ENCODE measurements around the gene GRIPAP1.
"Not testable (repeated sequence)": the region's sequence is repeated elsewhere in the genome, so short reads cannot be mapped to it uniquely, and the experiment has no call there.

Gene GRIPAP1

GRCh38 chrX:48992341-48992740 is 9.7 kb downstream of the GRIPAP1 start:
- no peak for DNase-seq

- no peak for DNase-seq
Measured at GRCh38 chrX:48989483-48989882, 12.6 kb downstream of the GRIPAP1 start.

DNA sequence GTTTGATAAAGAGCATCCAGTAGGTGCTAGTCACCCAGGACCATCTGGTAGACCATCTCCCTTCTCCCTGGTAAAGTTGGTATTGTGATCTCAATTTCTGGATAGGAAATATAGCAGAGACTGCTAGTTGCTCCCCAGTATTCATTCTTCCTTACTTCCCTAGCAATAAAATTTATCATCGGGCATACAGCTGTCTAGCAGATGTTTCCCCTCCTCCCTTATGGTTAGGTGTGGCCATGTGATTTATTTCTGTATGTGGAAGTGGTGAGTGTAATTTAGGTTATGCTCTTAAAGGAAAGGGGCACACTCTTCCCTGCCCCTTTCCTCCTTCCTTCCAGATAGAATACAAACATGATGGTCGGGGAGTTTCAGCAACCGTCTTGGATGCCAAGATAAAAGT is 18.2 kb downstream of the GRIPAP1 start:
- no peak for DNase-seq

- no peak for DNase-seq
Measured at GRCh38 chrX:48983081-48983480, 19.0 kb downstream of the GRIPAP1 start.

GRCh38 chrX:48981178-48981577 is 20.9 kb downstream of the GRIPAP1 start:
- no peak for DNase-seq

- not testable (repeated sequence) for DNase-seq
Measured at GRCh38 chrX:48980341-48980740, 21.7 kb downstream of the GRIPAP1 start.

- DNase-seq = no peak
Measured at GRCh38 chrX:48978226-48978625, 23.8 kb downstream of the GRIPAP1 start.

- DNase-seq = no peak
Measured at GRCh38 chrX:48976086-48976485, 26.0 kb downstream of the GRIPAP1 start.

DNA sequence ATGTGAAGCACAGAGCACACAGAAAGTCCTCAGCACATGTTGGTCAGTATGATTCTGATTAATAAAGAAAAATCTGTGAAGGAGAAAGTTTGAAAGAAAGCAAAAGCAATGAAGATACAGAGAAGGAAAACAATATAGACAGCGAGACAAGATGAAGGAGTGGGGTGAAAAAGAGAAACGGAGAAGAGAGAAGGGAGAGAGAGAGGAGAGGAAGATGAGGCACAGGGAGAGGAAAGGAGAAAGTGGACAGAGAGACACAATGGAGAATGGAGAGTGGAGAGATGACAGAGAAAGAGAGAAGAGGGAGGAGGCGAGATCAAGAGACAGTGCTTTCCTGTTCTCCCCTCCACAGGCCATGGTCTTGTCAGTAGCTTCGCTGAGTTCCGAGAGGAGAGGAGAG is 26.5 kb downstream of the GRIPAP1 start:
- no peak for DNase-seq

DNA sequence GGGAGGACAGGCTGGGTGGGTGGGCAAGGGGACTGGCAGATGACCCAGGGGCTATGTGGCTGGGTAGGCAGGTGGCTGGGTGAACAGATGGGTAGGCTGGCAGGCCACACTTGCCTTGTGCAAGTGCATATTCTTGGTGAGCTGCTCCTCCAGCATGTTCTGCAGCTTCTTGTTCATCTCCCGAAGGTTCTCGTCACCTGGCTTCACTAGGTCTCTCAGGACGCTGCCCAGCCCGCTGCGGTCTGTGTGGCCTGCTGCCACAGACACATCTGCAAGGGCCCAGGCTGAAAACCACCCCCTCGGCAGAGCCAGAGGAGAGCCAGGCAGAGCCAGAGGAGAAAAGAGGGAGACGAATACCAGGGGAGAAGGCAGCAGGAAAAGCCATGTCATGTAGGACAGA is 27.0 kb downstream of the GRIPAP1 start:
- DNase-seq = no peak

GRCh38 chrX:48974574-48974973 is 27.5 kb downstream of the GRIPAP1 start:
- no peak for DNase-seq

DNA sequence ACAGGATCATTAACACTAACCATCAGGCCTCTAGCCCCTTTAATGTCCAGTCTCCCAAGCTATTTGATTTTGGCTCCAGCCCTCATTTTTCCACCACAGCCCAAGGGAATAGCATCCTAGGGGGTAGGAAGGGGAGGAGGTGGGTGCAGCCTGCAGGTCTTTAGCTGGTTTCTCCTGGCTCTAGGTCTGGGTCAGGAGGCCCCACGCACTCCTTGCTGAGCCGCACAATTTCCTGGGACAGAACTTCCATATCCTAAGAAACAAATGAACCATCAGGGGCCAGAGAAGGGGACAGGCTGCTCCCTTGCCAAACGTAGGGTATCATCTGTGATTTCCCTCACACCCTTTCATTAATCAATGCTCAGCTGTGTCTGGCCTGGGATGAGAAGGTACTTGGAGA is 28.0 kb downstream of the GRIPAP1 start:
- no peak for DNase-seq

- DNase-seq = no peak
Measured at GRCh38 chrX:48972220-48973164, 29.6 kb downstream of the GRIPAP1 start.

GRCh38 chrX:48971249-48972219 is 30.5 kb downstream of the GRIPAP1 start, which contains the start of gene KCND1:
Gene KCND1, minus strand, starts transcription at chrX:48971844. Its CDS starts 1,573 bp downstream, at chrX:48970271.
- DNase-seq = no peak

DNA sequence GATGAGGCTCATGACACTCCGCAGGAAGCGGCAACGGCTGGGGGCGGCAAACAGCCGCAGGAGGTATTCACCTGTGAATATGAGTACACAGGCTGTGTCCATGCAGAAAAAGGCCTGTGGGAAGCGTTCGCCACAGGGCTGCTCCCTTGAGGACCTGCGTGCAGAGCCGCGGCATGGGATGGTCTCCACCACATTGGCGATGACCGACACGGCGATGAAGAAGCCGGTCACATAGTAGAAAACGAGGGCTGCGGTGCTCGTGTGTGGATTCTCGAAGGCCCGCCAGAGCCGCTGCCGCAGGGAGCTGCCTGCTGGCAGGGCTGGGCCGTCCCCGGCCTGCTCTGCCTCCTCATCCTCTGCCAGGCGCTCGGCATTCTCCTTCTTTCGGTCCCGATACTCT is 32.6 kb downstream of the GRIPAP1 start:
- no peak for DNase-seq

- no peak for DNase-seq
Measured at GRCh38 chrX:48968377-48968776, 33.7 kb downstream of the GRIPAP1 start.

- peak in 1 of 2 experiments; percentile 7 for DNase-seq
Measured at GRCh38 chrX:48966796-48967579, 35.1 kb downstream of the GRIPAP1 start.

- DNase-seq = no peak
Measured at GRCh38 chrX:48965959-48966358, 36.1 kb downstream of the GRIPAP1 start.

GRCh38 chrX:48961585-48962091 is 40.4 kb downstream of the GRIPAP1 start:
- DNase-seq = no peak

- no peak for DNase-seq
Measured at GRCh38 chrX:48960291-48960690, 41.8 kb downstream of the GRIPAP1 start.

DNA sequence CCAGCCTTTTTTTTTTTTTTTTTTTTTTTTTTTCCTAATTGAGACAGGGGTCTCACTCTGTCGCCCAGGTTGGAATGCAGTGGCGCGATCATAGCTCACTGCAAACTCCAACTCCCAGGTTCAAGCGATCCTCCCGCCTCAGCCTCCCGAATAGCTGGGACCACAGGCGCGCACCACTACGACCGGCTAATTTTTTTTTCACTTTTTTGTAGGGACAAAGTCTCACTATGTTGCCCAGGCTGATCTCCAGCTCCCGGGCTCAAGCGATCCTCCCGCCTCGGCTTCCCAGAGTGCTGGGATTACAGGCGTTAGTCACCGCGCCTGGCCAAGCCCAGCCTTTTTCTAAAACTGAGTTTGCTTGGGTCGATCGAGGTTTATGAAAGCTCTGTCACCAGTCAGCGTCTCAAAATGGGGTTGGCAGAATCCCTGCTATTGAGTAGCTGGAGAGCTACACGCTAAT is 43.4 kb downstream of the GRIPAP1 start:
- no peak for DNase-seq

Measured in cerebellar nuclear complex (tissue), 1 donor.